H1 (cell line): ENCODE data around the gene TAF6. TPM values are rescaled to one million over a fixed set of nuclear protein-coding genes. Genes with fewer than 3 reads are reported as not detected.

ENCODE experiments used
- GTF2F1 ChIP-seq: IDR thresholded peaks from 2 replicates; pipeline ENCODE4 v1.6.1; 2012; ENCODE audit warnings: low read depth, low read length, improper control_type of control experiment, borderline replicate concordance
- MAFK ChIP-seq: IDR thresholded peaks from 2 replicates; pipeline ENCODE4 v1.6.1; 2012; ENCODE audit warnings: low read depth, mild to moderate bottlenecking, improper control_type of control experiment, low read length
- POLR2A ChIP-seq, 2 experiments: IDR thresholded peaks; 1 replicate in 1 of 2; 2 replicates in 1 of 2; pipeline ENCODE4 v1.6.1; 2011; ENCODE audit warnings: low read depth in 2 of 2, low read length in 2 of 2, mild to moderate bottlenecking in 2 of 2; ENCODE audit errors: control extremely low read depth in 1 of 2
- RFX5 ChIP-seq: IDR thresholded peaks from 2 replicates; pipeline ENCODE4 v1.6.1; 2011; ENCODE audit warnings: low read depth, low read length, improper control_type of control experiment, borderline replicate concordance
- SIX5 ChIP-seq: IDR thresholded peaks from 2 replicates; pipeline ENCODE4 v1.6.1; 2011; ENCODE audit warnings: mild to moderate bottlenecking, low read depth, low read length
- TBP ChIP-seq: IDR thresholded peaks from 2 replicates; pipeline ENCODE4 v1.6.1; 2011; ENCODE audit warnings: low read depth, low read length, improper control_type of control experiment
- ZNF274 ChIP-seq: IDR thresholded peaks from 2 replicates; pipeline ENCODE4 v1.7.0; 2012; ENCODE audit warnings: low read length, borderline replicate concordance; ENCODE audit errors: extremely low read depth
- polyA plus RNA-seq, 7 experiments: library from polyadenylated mRNA; depleted of rRNA in 3 of 7; stranded (reverse) in 5 of 7; unstranded in 2 of 7; fragments of >200 nt in 5 of 7; fragments of 200-250 nt in 2 of 7; gene quantifications; 1 replicate in 5 of 7; 2 replicates in 1 of 7; 4 replicates in 1 of 7; pipeline versions ENCODE4 v1.2.1 to v1.2.3, GENCODE V29; 2011 to 2013; ENCODE audit warnings: missing spikeins in 2 of 7, mixed read lengths in 2 of 7
- total RNA-seq: library from RNA; stranded (reverse); fragmentation: NEBNext Ultra II Directional; extraction: Animal tissue kit (Norgen Biotek cat#: 25700); gene quantifications from 2 replicates; pipeline ENCODE4 v1.2.1, GENCODE V29; 2021
- TF ChIP-seq, protein P1 (sequence below): fragments of 300-600 bp; sonication (generic); IDR thresholded peaks from 2 replicates; pipeline ENCODE4 v1.7.1; 2012; ENCODE audit warnings: low read length, moderate library complexity, mild to moderate bottlenecking, inconsistent platforms; ENCODE audit not compliant: insufficient replicate concordance

The TAF6 gene
- total and polyA plus RNA-seq, 2 of the 8 experiments (the other 6 are each of a cell fraction or from before 2014, with no cell fraction given): 66.7 to 101 TPM

GRCh38 chr7:100102950-100103840 is 16.0 kb downstream of the TAF6 start (continued):
- no peak for TF ChIP-seq POLR2A (IDR thresholded peaks at IDR 0.05; ENCODE audit: control extremely low read depth in 1 of 2, low read depth in 2 of 2, low read length in 2 of 2)
- TF ChIP-seq GTF2F1: no peak
- TF ChIP-seq MAFK: no peak
- no peak for TF ChIP-seq ZNF274
- no peak for TF ChIP-seq SIX5
- no peak for TF ChIP-seq TBP
- TF ChIP-seq RFX5: no peak
- TF ChIP-seq, protein P1, sequence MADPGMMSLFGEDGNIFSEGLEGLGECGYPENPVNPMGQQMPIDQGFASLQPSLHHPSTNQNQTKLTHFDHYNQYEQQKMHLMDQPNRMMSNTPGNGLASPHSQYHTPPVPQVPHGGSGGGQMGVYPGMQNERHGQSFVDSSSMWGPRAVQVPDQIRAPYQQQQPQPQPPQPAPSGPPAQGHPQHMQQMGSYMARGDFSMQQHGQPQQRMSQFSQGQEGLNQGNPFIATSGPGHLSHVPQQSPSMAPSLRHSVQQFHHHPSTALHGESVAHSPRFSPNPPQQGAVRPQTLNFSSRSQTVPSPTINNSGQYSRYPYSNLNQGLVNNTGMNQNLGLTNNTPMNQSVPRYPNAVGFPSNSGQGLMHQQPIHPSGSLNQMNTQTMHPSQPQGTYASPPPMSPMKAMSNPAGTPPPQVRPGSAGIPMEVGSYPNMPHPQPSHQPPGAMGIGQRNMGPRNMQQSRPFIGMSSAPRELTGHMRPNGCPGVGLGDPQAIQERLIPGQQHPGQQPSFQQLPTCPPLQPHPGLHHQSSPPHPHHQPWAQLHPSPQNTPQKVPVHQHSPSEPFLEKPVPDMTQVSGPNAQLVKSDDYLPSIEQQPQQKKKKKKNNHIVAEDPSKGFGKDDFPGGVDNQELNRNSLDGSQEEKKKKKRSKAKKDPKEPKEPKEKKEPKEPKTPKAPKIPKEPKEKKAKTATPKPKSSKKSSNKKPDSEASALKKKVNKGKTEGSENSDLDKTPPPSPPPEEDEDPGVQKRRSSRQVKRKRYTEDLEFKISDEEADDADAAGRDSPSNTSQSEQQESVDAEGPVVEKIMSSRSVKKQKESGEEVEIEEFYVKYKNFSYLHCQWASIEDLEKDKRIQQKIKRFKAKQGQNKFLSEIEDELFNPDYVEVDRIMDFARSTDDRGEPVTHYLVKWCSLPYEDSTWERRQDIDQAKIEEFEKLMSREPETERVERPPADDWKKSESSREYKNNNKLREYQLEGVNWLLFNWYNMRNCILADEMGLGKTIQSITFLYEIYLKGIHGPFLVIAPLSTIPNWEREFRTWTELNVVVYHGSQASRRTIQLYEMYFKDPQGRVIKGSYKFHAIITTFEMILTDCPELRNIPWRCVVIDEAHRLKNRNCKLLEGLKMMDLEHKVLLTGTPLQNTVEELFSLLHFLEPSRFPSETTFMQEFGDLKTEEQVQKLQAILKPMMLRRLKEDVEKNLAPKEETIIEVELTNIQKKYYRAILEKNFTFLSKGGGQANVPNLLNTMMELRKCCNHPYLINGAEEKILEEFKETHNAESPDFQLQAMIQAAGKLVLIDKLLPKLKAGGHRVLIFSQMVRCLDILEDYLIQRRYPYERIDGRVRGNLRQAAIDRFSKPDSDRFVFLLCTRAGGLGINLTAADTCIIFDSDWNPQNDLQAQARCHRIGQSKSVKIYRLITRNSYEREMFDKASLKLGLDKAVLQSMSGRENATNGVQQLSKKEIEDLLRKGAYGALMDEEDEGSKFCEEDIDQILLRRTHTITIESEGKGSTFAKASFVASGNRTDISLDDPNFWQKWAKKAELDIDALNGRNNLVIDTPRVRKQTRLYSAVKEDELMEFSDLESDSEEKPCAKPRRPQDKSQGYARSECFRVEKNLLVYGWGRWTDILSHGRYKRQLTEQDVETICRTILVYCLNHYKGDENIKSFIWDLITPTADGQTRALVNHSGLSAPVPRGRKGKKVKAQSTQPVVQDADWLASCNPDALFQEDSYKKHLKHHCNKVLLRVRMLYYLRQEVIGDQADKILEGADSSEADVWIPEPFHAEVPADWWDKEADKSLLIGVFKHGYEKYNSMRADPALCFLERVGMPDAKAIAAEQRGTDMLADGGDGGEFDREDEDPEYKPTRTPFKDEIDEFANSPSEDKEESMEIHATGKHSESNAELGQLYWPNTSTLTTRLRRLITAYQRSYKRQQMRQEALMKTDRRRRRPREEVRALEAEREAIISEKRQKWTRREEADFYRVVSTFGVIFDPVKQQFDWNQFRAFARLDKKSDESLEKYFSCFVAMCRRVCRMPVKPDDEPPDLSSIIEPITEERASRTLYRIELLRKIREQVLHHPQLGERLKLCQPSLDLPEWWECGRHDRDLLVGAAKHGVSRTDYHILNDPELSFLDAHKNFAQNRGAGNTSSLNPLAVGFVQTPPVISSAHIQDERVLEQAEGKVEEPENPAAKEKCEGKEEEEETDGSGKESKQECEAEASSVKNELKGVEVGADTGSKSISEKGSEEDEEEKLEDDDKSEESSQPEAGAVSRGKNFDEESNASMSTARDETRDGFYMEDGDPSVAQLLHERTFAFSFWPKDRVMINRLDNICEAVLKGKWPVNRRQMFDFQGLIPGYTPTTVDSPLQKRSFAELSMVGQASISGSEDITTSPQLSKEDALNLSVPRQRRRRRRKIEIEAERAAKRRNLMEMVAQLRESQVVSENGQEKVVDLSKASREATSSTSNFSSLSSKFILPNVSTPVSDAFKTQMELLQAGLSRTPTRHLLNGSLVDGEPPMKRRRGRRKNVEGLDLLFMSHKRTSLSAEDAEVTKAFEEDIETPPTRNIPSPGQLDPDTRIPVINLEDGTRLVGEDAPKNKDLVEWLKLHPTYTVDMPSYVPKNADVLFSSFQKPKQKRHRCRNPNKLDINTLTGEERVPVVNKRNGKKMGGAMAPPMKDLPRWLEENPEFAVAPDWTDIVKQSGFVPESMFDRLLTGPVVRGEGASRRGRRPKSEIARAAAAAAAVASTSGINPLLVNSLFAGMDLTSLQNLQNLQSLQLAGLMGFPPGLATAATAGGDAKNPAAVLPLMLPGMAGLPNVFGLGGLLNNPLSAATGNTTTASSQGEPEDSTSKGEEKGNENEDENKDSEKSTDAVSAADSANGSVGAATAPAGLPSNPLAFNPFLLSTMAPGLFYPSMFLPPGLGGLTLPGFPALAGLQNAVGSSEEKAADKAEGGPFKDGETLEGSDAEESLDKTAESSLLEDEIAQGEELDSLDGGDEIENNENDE: no peak
